DOHH2 (cell line): ENCODE measurements around the gene TP53AIP1.

Experiments used
- EZH2phosphoT487 ChIP-seq: fragments of 200-600 bp; sonication (generic); IDR thresholded peaks from 2 replicates; pipeline ENCODE4 v1.6.1; 2017; ENCODE audit warnings: borderline replicate concordance, mild to moderate bottlenecking, antibody characterized with exemption, low read length, moderate library complexity, mixed read lengths
- TF ChIP-seq, protein P1 (sequence below): fragments of 200-600 bp; sonication (generic); IDR thresholded peaks from one replicate; pipeline ENCODE4 v1.5.1; 2014; ENCODE audit warnings: antibody characterized with exemption, mild to moderate bottlenecking, low read depth, low read length; ENCODE audit not compliant: poor library complexity, severe bottlenecking

DNA sequence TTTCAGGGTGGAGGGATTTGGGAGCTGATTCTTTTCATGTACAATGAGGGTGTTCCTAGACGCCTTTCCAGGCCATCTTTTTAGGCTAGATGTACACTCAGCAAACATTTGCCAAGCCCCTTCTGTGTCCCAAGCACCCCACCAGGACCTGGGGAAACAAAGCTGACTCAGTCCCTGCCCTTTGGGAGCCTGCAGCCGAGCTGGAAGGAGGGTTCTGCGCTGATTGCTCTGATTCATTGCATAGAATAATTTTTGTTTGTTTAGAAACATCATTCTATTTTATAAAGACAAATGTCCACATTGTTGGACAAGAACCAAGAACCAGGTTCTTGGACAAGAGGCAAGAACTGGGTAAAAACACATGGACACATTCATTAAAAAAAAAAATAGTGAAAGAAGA is 16.7 kb downstream of the TP53AIP1 start:
- TF ChIP-seq, protein P1, sequence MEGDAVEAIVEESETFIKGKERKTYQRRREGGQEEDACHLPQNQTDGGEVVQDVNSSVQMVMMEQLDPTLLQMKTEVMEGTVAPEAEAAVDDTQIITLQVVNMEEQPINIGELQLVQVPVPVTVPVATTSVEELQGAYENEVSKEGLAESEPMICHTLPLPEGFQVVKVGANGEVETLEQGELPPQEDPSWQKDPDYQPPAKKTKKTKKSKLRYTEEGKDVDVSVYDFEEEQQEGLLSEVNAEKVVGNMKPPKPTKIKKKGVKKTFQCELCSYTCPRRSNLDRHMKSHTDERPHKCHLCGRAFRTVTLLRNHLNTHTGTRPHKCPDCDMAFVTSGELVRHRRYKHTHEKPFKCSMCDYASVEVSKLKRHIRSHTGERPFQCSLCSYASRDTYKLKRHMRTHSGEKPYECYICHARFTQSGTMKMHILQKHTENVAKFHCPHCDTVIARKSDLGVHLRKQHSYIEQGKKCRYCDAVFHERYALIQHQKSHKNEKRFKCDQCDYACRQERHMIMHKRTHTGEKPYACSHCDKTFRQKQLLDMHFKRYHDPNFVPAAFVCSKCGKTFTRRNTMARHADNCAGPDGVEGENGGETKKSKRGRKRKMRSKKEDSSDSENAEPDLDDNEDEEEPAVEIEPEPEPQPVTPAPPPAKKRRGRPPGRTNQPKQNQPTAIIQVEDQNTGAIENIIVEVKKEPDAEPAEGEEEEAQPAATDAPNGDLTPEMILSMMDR, result no peak
- no peak for TF ChIP-seq EZH2phosphoT487
